CD4-positive, alpha-beta T cell (primary cell): ENCODE results near the gene OSBPL6. TPM values are rescaled to one million over a fixed set of nuclear protein-coding genes. Genes with fewer than 3 reads are reported as not detected.

Experiments
- ATAC-seq: fragments of 200-7000 bp; cut with Tn5 transposase; one replicate; pipeline ENCODE4 v1.10.0; 2022; ENCODE audit warnings: mild to moderate bottlenecking; ENCODE audit not compliant: poor library complexity
- CTCF ChIA-PET: fragments of 350-600 bp; sonication (Branson Sonifier 250); formaldehyde crosslinking; loops from one replicate; lab custom pipeline; 2021; ENCODE audit warnings: antibody characterized with exemption, inconsistent platforms; lab: Charles Lee
- POLR2A ChIA-PET: fragments of 350-600 bp; sonication (Branson Sonifier 250); formaldehyde crosslinking; loops from one replicate; lab custom pipeline; 2021; ENCODE audit warnings: antibody characterized with exemption, inconsistent platforms; lab: Charles Lee
- DNase-seq, 14 experiments: peaks; one replicate each; pipeline ENCODE4 v3.0.0-alpha.2; 2013 to 2020; ENCODE audit warnings: mixed read lengths in 2 of 14
- H3K27ac ChIP-seq, 2 donors: one replicate each; pipeline versions ENCODE4 v1.5.1 to v1.7.0; 2013; ENCODE audit warnings: low read length in 2 of 2, low read depth in 1 of 2, mild to moderate bottlenecking in 1 of 2
- H3K27me3 ChIP-seq, 2 experiments: 1 replicate in 1 of 2; 2 replicates in 1 of 2; pipeline versions ENCODE4 v1.6.1 to v1.7.0; 2013; ENCODE audit warnings: low read length in 2 of 2, control low read depth in 1 of 2, mild to moderate bottlenecking in 1 of 2, moderate library complexity in 1 of 2; ENCODE audit not compliant: insufficient read depth in 2 of 2, control insufficient read depth in 1 of 2
- H3K36me3 ChIP-seq: one replicate; pipeline ENCODE4 v1.6.1; 2013; ENCODE audit warnings: low read length, control low read depth; ENCODE audit not compliant: insufficient read depth
- H3K4me1 ChIP-seq: one replicate; pipeline ENCODE4 v1.6.1; 2013; ENCODE audit warnings: low read length, control low read depth; ENCODE audit not compliant: insufficient read depth
- H3K4me3 ChIP-seq: one replicate; pipeline ENCODE4 v1.5.1; 2013; ENCODE audit warnings: mild to moderate bottlenecking, low read length, moderate library complexity
- H3K9me3 ChIP-seq, 2 experiments: 1 replicate in 1 of 2; 2 replicates in 1 of 2; pipeline versions ENCODE4 v1.6.1 to v1.7.0; 2013; ENCODE audit warnings: low read length in 2 of 2, mild to moderate bottlenecking in 2 of 2, control low read depth in 1 of 2, moderate library complexity in 1 of 2; ENCODE audit not compliant: control insufficient read depth in 1 of 2, insufficient read depth in 1 of 2
- H3K27ac Mint-ChIP-seq: one replicate; pipeline ENCODE4 v1.8.0; 2020; ENCODE audit warnings: mixed read lengths
- H3K27me3 Mint-ChIP-seq: one replicate; pipeline ENCODE4 v1.8.0; 2021; ENCODE audit warnings: mixed read lengths
- H3K36me3 Mint-ChIP-seq: one replicate; pipeline ENCODE4 v1.8.0; 2021; ENCODE audit warnings: low read depth, mixed read lengths
- H3K4me1 Mint-ChIP-seq: one replicate; pipeline ENCODE4 v1.8.0; 2021; ENCODE audit warnings: low read depth, mixed read lengths
- H3K4me3 Mint-ChIP-seq: one replicate; pipeline ENCODE4 v1.8.0; 2020; ENCODE audit warnings: mild to moderate bottlenecking, mixed read lengths
- H3K9me3 Mint-ChIP-seq: one replicate; pipeline ENCODE4 v1.8.0; 2020; ENCODE audit warnings: mixed read lengths
- intact Hi-C, 2 experiments: fragments of 100-400 bp; cut with DNase I in 1 of 2; cut with micrococcal nuclease in 1 of 2; formaldehyde crosslinking; loops; one replicate each; pipeline versions ENCODE4 v1.15.1 to v1.9.0; 2023 to 2025; cut with DNase I, micrococcal nuclease
- total RNA-seq, 174 experiments: library from RNA in 2 of 174; stranded (reverse) in 2 of 174; gene quantifications; one replicate each; pipeline ENCODE4 v1.2.3 and lab custom pipeline; 2021 to 2026
- TF ChIP-seq, protein P1 (sequence below): fragments of 200-600 bp; IDR thresholded peaks from one replicate; pipeline ENCODE4 v1.8.0; 2022; ENCODE audit warnings: antibody characterized with exemption, mild to moderate bottlenecking

OSBPL6 gene
- total RNA-seq, 2 experiments from 2014 or later: 0.08 to 0.11 TPM

DNA sequence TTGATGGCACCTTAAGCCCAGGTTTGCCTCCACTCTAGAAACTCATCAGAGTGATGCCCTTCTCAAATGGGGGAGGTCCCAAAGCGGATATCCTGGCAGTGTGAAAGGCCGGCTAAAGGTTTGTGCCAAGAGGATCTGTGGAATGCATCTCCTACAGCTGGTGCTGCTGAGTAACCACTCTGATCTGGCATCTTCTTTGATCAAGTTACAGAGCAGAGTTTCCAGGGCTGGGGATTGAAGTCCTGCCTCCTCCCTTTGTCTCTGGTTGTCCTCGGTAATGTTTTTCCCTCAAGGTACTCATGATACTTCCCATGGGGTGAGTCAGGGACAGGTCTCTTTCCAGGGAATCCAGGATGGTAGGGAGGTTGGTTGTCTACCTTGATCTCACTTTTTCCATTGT, 232.1 kb downstream of the OSBPL6 start:
- POLR2A ChIA-PET: interaction anchor here (1.4 kb wide), 1 partner anchor 25 kb away, joined by 4 read pairs; the partner anchor contains the start of genes PJVK and PRKRA
- Mint-ChIP-seq H3K9me3 (peaks cover 2% of the 10 kb centered on the region), H3K36me3 (peaks cover 79% of the 10 kb centered on the region), H3K4me1 (no peaks in the 10 kb centered on the region), H3K4me3 (no peak overlapping the region), H3K27ac (no peak overlapping the region), H3K27me3 (no peaks in the 10 kb centered on the region)
- H3K36me3 ChIP-seq: peaks cover 26% of the 10 kb centered on the region
- no peak for DNase-seq
- no peak overlapping the region for H3K4me3 ChIP-seq
- H3K4me1 ChIP-seq: no peaks in the 10 kb centered on the region
- H3K9me3 ChIP-seq: peaks cover 0 to 9% of the 10 kb centered on the region in 2 experiments
- TF ChIP-seq, protein P1, sequence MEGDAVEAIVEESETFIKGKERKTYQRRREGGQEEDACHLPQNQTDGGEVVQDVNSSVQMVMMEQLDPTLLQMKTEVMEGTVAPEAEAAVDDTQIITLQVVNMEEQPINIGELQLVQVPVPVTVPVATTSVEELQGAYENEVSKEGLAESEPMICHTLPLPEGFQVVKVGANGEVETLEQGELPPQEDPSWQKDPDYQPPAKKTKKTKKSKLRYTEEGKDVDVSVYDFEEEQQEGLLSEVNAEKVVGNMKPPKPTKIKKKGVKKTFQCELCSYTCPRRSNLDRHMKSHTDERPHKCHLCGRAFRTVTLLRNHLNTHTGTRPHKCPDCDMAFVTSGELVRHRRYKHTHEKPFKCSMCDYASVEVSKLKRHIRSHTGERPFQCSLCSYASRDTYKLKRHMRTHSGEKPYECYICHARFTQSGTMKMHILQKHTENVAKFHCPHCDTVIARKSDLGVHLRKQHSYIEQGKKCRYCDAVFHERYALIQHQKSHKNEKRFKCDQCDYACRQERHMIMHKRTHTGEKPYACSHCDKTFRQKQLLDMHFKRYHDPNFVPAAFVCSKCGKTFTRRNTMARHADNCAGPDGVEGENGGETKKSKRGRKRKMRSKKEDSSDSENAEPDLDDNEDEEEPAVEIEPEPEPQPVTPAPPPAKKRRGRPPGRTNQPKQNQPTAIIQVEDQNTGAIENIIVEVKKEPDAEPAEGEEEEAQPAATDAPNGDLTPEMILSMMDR: no peak
- no peaks in the 10 kb centered on the region for H3K27me3 ChIP-seq
- intact Hi-C loops: no loop called here
- no peak overlapping the region for H3K27ac ChIP-seq
- CTCF ChIA-PET: no interaction called here
- no peak for ATAC-seq

DNA sequence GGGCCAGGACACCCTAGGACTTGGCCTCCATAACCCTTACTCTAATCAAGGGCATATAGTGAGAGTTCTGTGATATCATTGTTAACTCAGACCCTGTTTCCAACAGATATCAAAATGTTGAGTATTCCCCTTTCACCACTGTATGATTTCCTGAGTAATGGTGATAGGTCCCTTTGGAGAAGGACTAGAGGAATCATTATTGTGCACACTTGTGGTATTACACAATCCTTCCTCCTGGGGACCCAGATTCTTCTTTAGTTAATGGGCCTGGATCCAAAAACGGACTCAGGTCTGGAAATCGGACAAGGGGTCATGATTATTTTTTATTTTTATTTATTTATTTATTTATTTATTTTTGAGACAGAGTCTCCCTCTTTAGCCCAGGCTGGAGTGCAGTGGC, 233.1 kb downstream of the OSBPL6 start:
- peaks cover 87% of the 10 kb centered on the region for H3K36me3 Mint-ChIP-seq
- no peaks in the 10 kb centered on the region for H3K4me1 Mint-ChIP-seq
- no peak overlapping the region for H3K27ac Mint-ChIP-seq
- Histone ChIP-seq H3K4me1 (no peaks in the 10 kb centered on the region), H3K4me3 (no peak overlapping the region), H3K27me3 (no peaks in the 10 kb centered on the region), H3K9me3 (peaks cover 0 to 9% of the 10 kb centered on the region in 2 experiments), H3K27ac (no peak overlapping the region), H3K36me3 (peaks cover 37% of the 10 kb centered on the region)
- TF ChIP-seq, protein P1: no peak
- H3K4me3 Mint-ChIP-seq: no peak overlapping the region
- intact Hi-C loops: no loop called here
- H3K9me3 Mint-ChIP-seq: peaks cover 2% of the 10 kb centered on the region
- CTCF ChIA-PET: no interaction called here
- ATAC-seq: no peak
- POLR2A ChIA-PET: no interaction called here
- DNase-seq: no peak
- no peaks in the 10 kb centered on the region for H3K27me3 Mint-ChIP-seq

DNA sequence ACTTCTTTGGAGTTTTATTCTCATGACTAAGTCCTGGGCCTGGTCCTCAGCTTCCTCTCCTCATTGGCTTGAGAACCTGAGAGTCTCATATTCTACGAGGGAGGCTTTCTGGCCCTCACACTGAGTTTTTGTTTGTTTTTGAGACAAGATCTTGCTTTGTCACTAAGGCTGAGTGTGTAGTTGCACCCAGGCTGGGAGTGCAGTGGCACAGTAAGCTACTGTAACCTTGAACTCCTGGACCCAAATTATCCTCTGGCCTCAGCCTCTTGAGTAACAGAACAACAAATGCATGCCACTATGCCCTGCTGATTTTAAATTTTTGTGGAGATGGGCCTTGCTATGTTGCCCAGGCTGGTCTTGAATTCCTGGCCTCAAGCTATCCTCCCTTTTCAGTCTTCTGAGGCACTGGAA, 234.1 kb downstream of the OSBPL6 start:
- intact Hi-C loops: no loop called here
- no peak overlapping the region for H3K27ac ChIP-seq
- Mint-ChIP-seq H3K4me3 (no peak overlapping the region), H3K36me3 (peaks cover 90% of the 10 kb centered on the region), H3K9me3 (peaks cover 2% of the 10 kb centered on the region), H3K4me1 (no peaks in the 10 kb centered on the region), H3K27ac (no peak overlapping the region), H3K27me3 (no peaks in the 10 kb centered on the region)
- peaks cover 46% of the 10 kb centered on the region for H3K36me3 ChIP-seq
- ChIA-PET CTCF (no interaction called here), POLR2A (interaction anchor here (2.2 kb wide), 1 partner anchor 23 kb away, joined by 6 read pairs; the partner anchor contains the start of genes PJVK and PRKRA)
- H3K27me3 ChIP-seq: no peaks in the 10 kb centered on the region
- ATAC-seq: no peak
- peaks cover 0 to 9% of the 10 kb centered on the region in 2 experiments for H3K9me3 ChIP-seq
- H3K4me1 ChIP-seq: no peaks in the 10 kb centered on the region
- DNase-seq: no peak
- TF ChIP-seq, protein P1: no peak
- H3K4me3 ChIP-seq: no peak overlapping the region
